ENCODE data around the gene KIAA1210.
A peak's percentile ranks its signal among the peaks of the same experiment; 100 is the strongest.
"Not testable (repeated sequence)": the region's sequence is repeated elsewhere in the genome, so short reads cannot be mapped to it uniquely, and the experiment has no call there.

KIAA1210 gene

GRCh38 chrX:119030990-119031389, 96.6 kb downstream of the KIAA1210 start:
- DNase-seq: no peak

- DNase-seq: not testable (repeated sequence)
Measured at GRCh38 chrX:119029656-119030055, 98.0 kb downstream of the KIAA1210 start.

GRCh38 chrX:119028733-119029330, 98.8 kb downstream of the KIAA1210 start:
- peak; percentile 30 for DNase-seq

All from OCI-M1 (cell line).